Astrocyte (in vitro differentiated cells and primary cell): ENCODE measurements around the gene PROM1.

ENCODE experiments used
- CTCF ChIP-seq: IDR thresholded peaks from 2 replicates; pipeline ENCODE4 v1.5.1; 2011; ENCODE audit warnings: low read depth, mild to moderate bottlenecking, inconsistent platforms, low read length, moderate library complexity; ENCODE audit not compliant: insufficient read depth
- EZH2 ChIP-seq: IDR thresholded peaks from 2 replicates; pipeline ENCODE4 v1.6.1; 2012; ENCODE audit warnings: mild to moderate bottlenecking, low read length, inconsistent platforms; ENCODE audit not compliant: insufficient read depth

- no peak for TF ChIP-seq CTCF
- TF ChIP-seq EZH2: no peak
Observed at GRCh38 chr4:15976456-15977447, 107.1 kb downstream of the PROM1 start.
